CD8-positive, alpha-beta memory T cell (primary cell): ENCODE results near the gene VTI1A. TPM values are rescaled to one million over a fixed set of nuclear protein-coding genes. Genes with fewer than 3 reads are reported as not detected.

Source experiments
- CTCF ChIA-PET: fragments of 350-600 bp; sonication (Branson Sonifier 250); formaldehyde crosslinking; loops from one replicate; lab custom pipeline; 2021; ENCODE audit warnings: antibody characterized with exemption; lab: Charles Lee
- POLR2A ChIA-PET: fragments of 350-600 bp; sonication (Branson Sonifier 250); formaldehyde crosslinking; loops from one replicate; lab custom pipeline; 2021; ENCODE audit warnings: antibody characterized with exemption; lab: Charles Lee
- DNase-seq, 5 donors: peaks; one replicate each; pipeline versions ENCODE4 v3.0.0 to v3.0.0-alpha.2; 2020 to 2022; ENCODE audit warnings: mixed read lengths in 1 of 5
- H3K27ac ChIP-seq: one replicate; pipeline ENCODE4 v1.7.0; 2013; ENCODE audit warnings: low read depth, mild to moderate bottlenecking, low read length, moderate library complexity
- H3K27me3 ChIP-seq: 2 replicates; pipeline ENCODE4 v1.7.0; 2013; ENCODE audit warnings: low read length, mild to moderate bottlenecking; ENCODE audit not compliant: insufficient read depth, poor library complexity, severe bottlenecking
- H3K36me3 ChIP-seq: 2 replicates; pipeline ENCODE4 v1.7.0; 2013; ENCODE audit warnings: mild to moderate bottlenecking, low read length, moderate library complexity; ENCODE audit not compliant: insufficient read depth
- H3K4me1 ChIP-seq: 2 replicates; pipeline ENCODE4 v1.7.0; 2013; ENCODE audit warnings: mild to moderate bottlenecking, low read length, moderate library complexity; ENCODE audit not compliant: insufficient read depth
- H3K4me3 ChIP-seq: 2 replicates; pipeline ENCODE4 v1.7.0; 2013; ENCODE audit warnings: mild to moderate bottlenecking, low read length
- H3K9me3 ChIP-seq: 2 replicates; pipeline ENCODE4 v1.7.0; 2013; ENCODE audit warnings: mild to moderate bottlenecking, low read length
- H3K27ac Mint-ChIP-seq, 8 donors: one replicate each; pipeline ENCODE4 v1.8.0; 2020 to 2021; ENCODE audit warnings: mixed read lengths in 8 of 8, mild to moderate bottlenecking in 6 of 8, inconsistent platforms in 3 of 8, moderate library complexity in 3 of 8
- H3K27me3 Mint-ChIP-seq, 2 donors: one replicate each; pipeline ENCODE4 v1.8.0; 2020 to 2021; ENCODE audit warnings: mixed read lengths in 2 of 2, mild to moderate bottlenecking in 1 of 2, moderate library complexity in 1 of 2
- H3K36me3 Mint-ChIP-seq, 3 donors: one replicate each; pipeline ENCODE4 v1.8.0; 2020 to 2021; ENCODE audit warnings: mixed read lengths in 3 of 3, inconsistent platforms in 1 of 3, mild to moderate bottlenecking in 1 of 3
- H3K4me1 Mint-ChIP-seq, 3 donors: one replicate each; pipeline ENCODE4 v1.8.0; 2020 to 2021; ENCODE audit warnings: mixed read lengths in 3 of 3, inconsistent platforms in 1 of 3, mild to moderate bottlenecking in 1 of 3
- H3K4me3 Mint-ChIP-seq, 7 donors: one replicate each; pipeline ENCODE4 v1.8.0; 2020 to 2021; ENCODE audit warnings: mixed read lengths in 7 of 7, mild to moderate bottlenecking in 6 of 7, moderate library complexity in 4 of 7, inconsistent platforms in 2 of 7
- H3K9me3 Mint-ChIP-seq, 5 donors: one replicate each; pipeline ENCODE4 v1.8.0; 2020 to 2022; ENCODE audit warnings: mixed read lengths in 5 of 5, mild to moderate bottlenecking in 3 of 5, moderate library complexity in 2 of 5, inconsistent platforms in 1 of 5
- polyA plus RNA-seq: library from polyadenylated mRNA; unstranded; fragments of 300-500 nt; fragmentation: Illumina TruSeq; gene quantifications from one replicate; pipeline ENCODE4 v1.2.3, GENCODE V29; 2021
- total RNA-seq, 2 experiments: library from RNA; stranded (reverse); gene quantifications; one replicate each; pipeline ENCODE4 v1.2.3, GENCODE V29; 2021

Gene VTI1A
- total and polyA plus RNA-seq, 3 experiments from 2014 or later: 28.1 to 40.1 (median 38.2) TPM

DNA sequence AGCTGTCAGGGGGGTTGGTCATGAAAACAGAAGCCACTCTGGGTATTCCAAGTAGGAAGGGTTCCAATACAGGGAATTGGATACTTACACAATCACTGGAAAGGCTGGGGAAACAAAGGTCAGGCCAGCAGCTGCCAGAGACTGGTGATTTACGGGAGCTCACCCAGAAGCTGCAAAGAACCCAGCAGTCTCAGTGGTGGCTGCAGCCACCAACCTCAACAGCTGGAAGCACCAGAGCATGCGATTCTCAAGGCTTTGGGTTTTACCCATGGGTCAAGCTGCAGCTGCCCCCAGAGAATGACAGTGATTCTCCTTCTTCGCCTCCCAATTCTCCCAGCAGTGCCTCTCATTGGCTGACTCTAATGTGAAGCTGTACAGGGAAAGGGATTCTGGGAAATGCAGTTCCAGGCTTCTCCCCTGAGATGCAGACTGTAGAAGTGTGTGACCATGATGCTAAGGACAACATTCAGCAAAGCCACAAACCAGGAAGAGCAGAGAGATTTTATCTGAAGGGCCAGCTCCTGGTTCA lies 395.9 kb downstream of the VTI1A start:
- Histone ChIP-seq H3K9me3 (no peaks in the 10 kb centered on the region), H3K27me3 (no peaks in the 10 kb centered on the region), H3K4me1 (no peaks in the 10 kb centered on the region), H3K27ac (no peak overlapping the region), H3K36me3 (no peaks in the 10 kb centered on the region), H3K4me3 (no peak overlapping the region)
- ChIA-PET POLR2A (no interaction called here), CTCF (no interaction called here)
- H3K9me3 Mint-ChIP-seq: peaks cover 18 to 28% (median 21%) of the 10 kb centered on the region in 5 donors
- H3K4me3 Mint-ChIP-seq: no peak overlapping the region
- no peak overlapping the region for H3K27ac Mint-ChIP-seq
- no peak for DNase-seq
- H3K27me3 Mint-ChIP-seq: peaks cover 0 to 9% of the 10 kb centered on the region in 2 donors
- H3K36me3 Mint-ChIP-seq: peaks cover 3 to 30% (median 6%) of the 10 kb centered on the region in 3 donors
- no peaks in the 10 kb centered on the region for H3K4me1 Mint-ChIP-seq

DNA sequence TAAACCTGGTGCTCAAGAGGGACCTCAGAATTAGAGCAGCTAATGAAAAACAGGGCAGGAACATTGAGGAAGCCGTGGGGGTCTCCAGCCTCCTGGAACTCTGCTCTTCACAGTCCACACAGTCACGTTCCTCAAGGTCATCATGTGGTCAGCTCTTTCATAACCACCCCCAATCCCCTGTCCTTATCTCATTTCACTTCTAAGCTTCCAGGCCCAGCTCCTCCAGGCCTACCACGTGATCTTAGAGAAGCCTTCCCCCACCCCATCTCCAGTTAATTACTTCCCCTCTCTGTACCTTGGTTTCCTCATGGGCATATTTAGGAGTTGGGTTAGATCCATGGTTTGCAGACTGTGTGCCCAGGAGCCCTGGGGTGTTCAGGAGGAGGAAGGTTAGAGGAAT lies 396.6 kb downstream of the VTI1A start:
- ChIA-PET CTCF (no interaction called here), POLR2A (interaction anchor here (0.5 kb wide), 1 partner anchor 24 kb away, joined by 3 read pairs; no protein-coding TSS in a partner anchor)
- H3K27ac Mint-ChIP-seq: no peak overlapping the region
- no peak for DNase-seq
- H3K9me3 Mint-ChIP-seq: peaks cover 18 to 27% (median 24%) of the 10 kb centered on the region in 5 donors
- no peak overlapping the region for H3K27ac ChIP-seq
- no peak overlapping the region for H3K4me3 Mint-ChIP-seq
- no peaks in the 10 kb centered on the region for H3K4me1 ChIP-seq
- H3K27me3 ChIP-seq: no peaks in the 10 kb centered on the region
- no peaks in the 10 kb centered on the region for H3K4me1 Mint-ChIP-seq
- peaks cover 0 to 9% of the 10 kb centered on the region in 2 donors for H3K27me3 Mint-ChIP-seq
- H3K9me3 ChIP-seq: no peaks in the 10 kb centered on the region
- no peaks in the 10 kb centered on the region for H3K36me3 ChIP-seq
- H3K4me3 ChIP-seq: no peak overlapping the region
- H3K36me3 Mint-ChIP-seq: peaks cover 3 to 30% (median 5%) of the 10 kb centered on the region in 3 donors

DNA sequence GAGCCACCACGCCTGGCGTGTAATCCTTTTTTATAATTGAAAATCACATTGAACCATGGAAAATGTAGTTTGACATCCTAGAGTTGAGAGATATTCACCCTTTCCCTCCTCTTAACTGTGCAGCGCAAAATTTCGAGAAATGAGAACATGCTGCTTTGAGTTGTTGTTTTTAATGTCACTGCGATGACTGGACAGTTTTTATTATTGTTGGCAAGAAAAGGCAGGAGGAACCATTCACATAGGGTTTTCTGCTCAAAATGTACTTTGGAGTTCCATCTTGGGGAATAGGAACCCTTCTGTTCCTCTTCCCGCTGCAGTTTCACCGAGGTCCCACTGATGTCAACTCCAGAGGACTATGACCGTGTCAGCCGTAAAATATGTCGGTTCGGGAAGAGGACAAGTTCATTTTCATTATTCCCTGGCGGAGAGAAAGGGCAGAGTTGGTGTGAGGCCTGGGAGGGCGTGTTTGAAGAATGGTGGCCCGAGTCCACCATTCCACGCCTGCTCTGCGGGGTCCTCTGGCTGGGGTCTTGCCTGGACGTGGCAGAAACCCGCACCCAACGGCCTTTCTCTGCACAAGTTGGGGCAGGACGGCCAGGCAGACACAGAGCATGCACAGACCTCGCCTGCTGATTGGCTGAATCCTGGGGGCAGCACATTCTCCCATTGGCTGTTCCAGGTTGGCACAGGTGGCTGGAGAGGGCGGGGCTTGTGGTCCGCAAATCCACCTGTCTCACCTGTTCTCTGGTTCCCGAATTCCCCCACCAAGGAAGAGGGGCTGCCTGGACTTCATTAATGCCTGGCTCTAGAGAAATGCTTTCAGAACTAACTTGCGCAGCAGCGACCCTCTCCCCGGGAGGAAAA lies 397.9 kb downstream of the VTI1A start:
- H3K9me3 ChIP-seq: no peaks in the 10 kb centered on the region
- H3K27ac Mint-ChIP-seq: no peak overlapping the region
- no peak overlapping the region for H3K27ac ChIP-seq
- no peaks in the 10 kb centered on the region for H3K36me3 ChIP-seq
- peaks cover 18 to 29% (median 24%) of the 10 kb centered on the region in 5 donors for H3K9me3 Mint-ChIP-seq
- H3K27me3 ChIP-seq: no peaks in the 10 kb centered on the region
- H3K4me1 ChIP-seq: no peaks in the 10 kb centered on the region
- H3K4me3 Mint-ChIP-seq: no peak overlapping the region
- no peaks in the 10 kb centered on the region for H3K4me1 Mint-ChIP-seq
- POLR2A ChIA-PET: no interaction called here
- H3K27me3 Mint-ChIP-seq: peaks cover 0 to 8% of the 10 kb centered on the region in 2 donors
- H3K4me3 ChIP-seq: no peak overlapping the region
- DNase-seq: no peak
- CTCF ChIA-PET: no interaction called here
- H3K36me3 Mint-ChIP-seq: peaks cover 3 to 30% (median 7%) of the 10 kb centered on the region in 3 donors

DNA sequence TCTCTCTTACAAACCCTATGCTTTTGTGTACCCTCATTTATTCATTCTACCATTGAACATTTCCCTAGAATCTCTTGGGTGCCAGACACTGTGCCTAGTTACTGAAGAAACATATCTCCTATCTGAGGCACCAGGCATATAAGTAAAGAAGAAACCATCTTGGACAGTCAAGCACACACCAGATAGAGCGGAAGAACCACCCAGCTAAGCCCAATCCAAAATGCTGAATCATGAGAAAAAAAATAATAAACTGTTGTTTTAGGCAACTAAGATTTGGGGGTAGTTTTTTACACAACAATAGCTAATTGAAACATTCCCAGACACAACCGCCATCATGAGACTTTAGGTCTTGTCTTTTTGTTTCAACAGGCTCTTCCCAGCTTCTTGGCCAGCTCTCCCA lies 400.8 kb downstream of the VTI1A start:
- Histone ChIP-seq H3K4me1 (no peaks in the 10 kb centered on the region), H3K9me3 (no peaks in the 10 kb centered on the region), H3K36me3 (no peaks in the 10 kb centered on the region), H3K27me3 (no peaks in the 10 kb centered on the region), H3K4me3 (no peak overlapping the region), H3K27ac (no peak overlapping the region)
- Mint-ChIP-seq H3K4me1 (no peaks in the 10 kb centered on the region), H3K36me3 (peaks cover 3 to 20% (median 7%) of the 10 kb centered on the region in 3 donors), H3K27ac (no peak overlapping the region), H3K4me3 (no peak overlapping the region), H3K27me3 (peaks cover 0 to 2% of the 10 kb centered on the region in 2 donors), H3K9me3 (peaks cover 10 to 24% (median 19%) of the 10 kb centered on the region in 5 donors)
- POLR2A ChIA-PET: no interaction called here
- CTCF ChIA-PET: interaction anchor here (1.1 kb wide), 1 partner anchor 9 kb away, joined by 3 read pairs; no protein-coding TSS in a partner anchor
- DNase-seq: no peak

DNA sequence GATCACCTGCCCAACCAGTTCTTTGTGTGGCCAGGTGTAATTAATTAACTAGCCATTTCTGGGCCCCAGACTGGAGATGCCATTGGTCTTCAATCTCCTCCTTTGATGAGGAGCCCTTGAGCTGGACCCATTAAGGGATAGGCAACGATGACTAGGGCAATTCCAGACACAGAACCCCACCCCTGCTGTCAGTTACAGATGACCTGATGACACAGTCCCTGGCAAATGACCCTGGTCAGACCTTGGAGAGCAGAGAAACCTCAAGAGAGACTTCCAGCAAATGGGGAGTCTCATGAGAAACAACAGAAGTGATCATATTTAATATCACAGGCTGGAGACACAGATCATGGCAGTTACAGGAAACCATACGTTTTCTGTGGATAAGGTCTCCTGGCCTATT lies 401.2 kb downstream of the VTI1A start:
- H3K36me3 ChIP-seq: no peaks in the 10 kb centered on the region
- no peak overlapping the region for H3K4me3 Mint-ChIP-seq
- H3K9me3 ChIP-seq: no peaks in the 10 kb centered on the region
- no peak for DNase-seq
- no peak overlapping the region for H3K27ac ChIP-seq
- no peaks in the 10 kb centered on the region for H3K4me1 Mint-ChIP-seq
- peaks cover 10 to 24% (median 17%) of the 10 kb centered on the region in 5 donors for H3K9me3 Mint-ChIP-seq
- POLR2A ChIA-PET: no interaction called here
- H3K27me3 Mint-ChIP-seq: peaks cover 0 to 2% of the 10 kb centered on the region in 2 donors
- no peaks in the 10 kb centered on the region for H3K27me3 ChIP-seq
- H3K27ac Mint-ChIP-seq: no peak overlapping the region
- H3K4me3 ChIP-seq: no peak overlapping the region
- H3K4me1 ChIP-seq: no peaks in the 10 kb centered on the region
- peaks cover 3 to 20% (median 7%) of the 10 kb centered on the region in 3 donors for H3K36me3 Mint-ChIP-seq
- CTCF ChIA-PET: interaction anchor here (1.1 kb wide), 1 partner anchor 9 kb away, joined by 3 read pairs; no protein-coding TSS in a partner anchor

DNA sequence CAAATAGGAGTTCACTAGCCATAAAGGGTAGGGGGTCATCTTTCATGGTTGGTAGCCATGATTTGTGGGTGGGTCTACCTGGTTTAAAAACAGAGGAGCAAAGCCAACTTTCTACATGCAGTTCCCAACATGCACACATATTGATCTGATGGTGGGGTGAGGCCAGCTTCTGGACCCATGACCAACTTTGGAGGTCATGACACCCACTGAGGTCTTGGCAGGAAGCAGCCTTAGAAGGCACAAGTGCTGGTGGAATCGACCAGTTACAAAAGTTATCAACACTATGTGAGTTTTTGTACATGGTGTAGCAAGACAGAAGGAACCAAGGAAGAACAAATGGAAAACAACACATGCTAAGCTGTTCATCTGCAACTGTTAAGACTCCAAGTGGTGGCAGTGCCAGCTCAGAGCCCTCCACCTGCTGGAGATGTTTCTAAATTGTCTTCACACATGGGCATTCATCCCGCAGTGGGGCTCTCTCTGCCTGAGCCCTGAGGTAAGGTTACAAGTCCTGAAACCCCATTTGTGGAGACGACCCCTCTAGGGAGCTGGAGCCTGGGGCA lies 401.9 kb downstream of the VTI1A start:
- no peak for DNase-seq
- Mint-ChIP-seq H3K27ac (no peak overlapping the region), H3K4me3 (no peak overlapping the region), H3K36me3 (peaks cover 3 to 20% (median 7%) of the 10 kb centered on the region in 3 donors), H3K27me3 (peaks cover 0 to 2% of the 10 kb centered on the region in 2 donors), H3K9me3 (peaks cover 10 to 24% (median 16%) of the 10 kb centered on the region in 5 donors), H3K4me1 (no peaks in the 10 kb centered on the region)
- ChIA-PET CTCF (no interaction called here), POLR2A (no interaction called here)
- Histone ChIP-seq H3K4me1 (no peaks in the 10 kb centered on the region), H3K36me3 (no peaks in the 10 kb centered on the region), H3K9me3 (no peaks in the 10 kb centered on the region), H3K27ac (no peak overlapping the region), H3K27me3 (no peaks in the 10 kb centered on the region), H3K4me3 (no peak overlapping the region)

DNA sequence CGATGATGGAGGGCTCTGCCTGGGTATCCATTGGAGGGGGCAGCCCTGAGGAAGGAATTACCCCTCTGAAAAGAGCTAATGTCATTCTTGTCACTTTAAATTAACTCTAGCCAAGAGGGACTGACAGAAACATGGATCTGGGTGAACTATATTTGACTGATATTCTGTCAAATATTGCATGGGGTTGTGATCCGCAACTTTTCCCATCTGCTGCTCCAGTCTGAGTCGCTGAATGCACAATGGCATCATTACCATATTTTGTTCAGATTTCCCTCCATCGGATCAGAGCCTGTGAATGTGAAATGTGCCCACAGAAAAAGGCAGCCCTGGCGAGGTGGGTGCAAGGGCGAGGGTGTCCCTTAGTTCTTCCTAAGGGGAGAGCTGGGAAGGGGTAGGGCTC lies 402.5 kb downstream of the VTI1A start:
- Histone ChIP-seq H3K27ac (no peak overlapping the region), H3K4me1 (no peaks in the 10 kb centered on the region), H3K36me3 (no peaks in the 10 kb centered on the region), H3K4me3 (no peak overlapping the region), H3K27me3 (no peaks in the 10 kb centered on the region), H3K9me3 (no peaks in the 10 kb centered on the region)
- Mint-ChIP-seq H3K27ac (no peak overlapping the region), H3K9me3 (peaks cover 10 to 23% (median 16%) of the 10 kb centered on the region in 5 donors), H3K4me3 (no peak overlapping the region), H3K4me1 (no peaks in the 10 kb centered on the region), H3K36me3 (peaks cover 3 to 17% (median 7%) of the 10 kb centered on the region in 3 donors), H3K27me3 (peaks cover 0 to 2% of the 10 kb centered on the region in 2 donors)
- no peak for DNase-seq
- ChIA-PET CTCF (no interaction called here), POLR2A (no interaction called here)

DNA sequence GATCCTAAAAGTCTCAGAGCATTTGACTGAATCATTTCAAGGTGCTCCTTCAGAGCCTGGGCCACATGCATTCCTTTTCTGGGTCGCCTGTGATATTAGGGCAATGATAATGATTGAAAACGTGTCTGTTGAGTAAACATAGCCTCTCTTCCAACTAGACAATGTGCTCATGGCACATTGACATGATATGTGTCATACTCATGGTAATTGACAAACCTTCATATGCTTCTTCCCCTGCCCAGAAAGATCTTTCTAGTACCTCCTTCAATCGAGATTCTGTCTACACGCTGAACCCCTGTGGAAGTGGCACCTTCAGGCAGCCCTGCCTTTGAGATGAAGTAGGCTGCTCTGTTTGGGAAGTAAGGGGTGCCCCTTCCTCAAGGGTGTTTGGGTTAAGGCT lies 404.2 kb downstream of the VTI1A start:
- H3K4me3 Mint-ChIP-seq: no peak overlapping the region
- H3K9me3 ChIP-seq: no peaks in the 10 kb centered on the region
- CTCF ChIA-PET: no interaction called here

More for the DNA sequence above, 404.2 kb downstream of the VTI1A start:
- Histone ChIP-seq H3K4me1 (no peaks in the 10 kb centered on the region), H3K27me3 (no peaks in the 10 kb centered on the region), H3K4me3 (no peak overlapping the region), H3K27ac (no peak overlapping the region), H3K36me3 (no peaks in the 10 kb centered on the region)
- DNase-seq: no peak
- peaks cover 3 to 15% (median 7%) of the 10 kb centered on the region in 3 donors for H3K36me3 Mint-ChIP-seq
- H3K9me3 Mint-ChIP-seq: peaks cover 10 to 14% (median 13%) of the 10 kb centered on the region in 5 donors
- peaks cover 0 to 3% of the 10 kb centered on the region in 2 donors for H3K27me3 Mint-ChIP-seq
- H3K27ac Mint-ChIP-seq: no peak overlapping the region
- no peaks in the 10 kb centered on the region for H3K4me1 Mint-ChIP-seq
- POLR2A ChIA-PET: no interaction called here
